Measurements from ENCODE around the gene SHISA8. TPM values are rescaled to one million over a fixed set of nuclear protein-coding genes. Genes with fewer than 3 reads are reported as not detected.

The SHISA8 gene
- total RNA-seq, 1 donor from 2014 or later, result not detected

DNA sequence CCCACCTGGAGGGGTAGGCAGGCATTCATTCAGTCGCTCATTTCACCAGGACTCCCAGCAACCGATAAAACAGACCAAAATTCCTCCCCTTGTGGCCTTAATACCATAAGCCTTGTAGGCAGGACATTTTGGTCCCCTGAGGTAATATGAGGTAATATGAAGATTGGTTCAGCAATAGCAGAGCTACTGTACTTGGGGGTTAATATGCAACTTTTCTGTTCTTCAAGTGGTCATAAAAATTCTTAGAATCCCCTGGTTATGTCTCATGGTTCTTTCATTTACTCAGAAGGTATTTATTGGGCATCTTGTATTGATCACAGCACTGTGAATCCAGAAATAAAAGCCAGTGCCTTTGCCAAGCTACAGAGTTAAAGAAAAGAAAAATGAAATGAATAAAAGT lies 29.8 kb downstream of the SHISA8 start:
- Mint-ChIP-seq H3K27me3 (ENCODE audit: insufficient read depth, low read depth) (peaks cover 4% of the 10 kb centered on the region), H3K27ac (no peak overlapping the region), H3K4me3 (no peak overlapping the region), H3K9me3 (no peaks in the 10 kb centered on the region), H3K4me1 (no peaks in the 10 kb centered on the region), H3K36me3 (peaks cover 54% of the 10 kb centered on the region)
- DNase-seq (ENCODE audit: low spot score), result no peak
- no peak for TF ChIP-seq EZH2phosphoT487 (IDR thresholded peaks at IDR 0.05)
- TF ChIP-seq EZH2 (IDR thresholded peaks at IDR 0.05), result no peak
- TF ChIP-seq, protein P1, sequence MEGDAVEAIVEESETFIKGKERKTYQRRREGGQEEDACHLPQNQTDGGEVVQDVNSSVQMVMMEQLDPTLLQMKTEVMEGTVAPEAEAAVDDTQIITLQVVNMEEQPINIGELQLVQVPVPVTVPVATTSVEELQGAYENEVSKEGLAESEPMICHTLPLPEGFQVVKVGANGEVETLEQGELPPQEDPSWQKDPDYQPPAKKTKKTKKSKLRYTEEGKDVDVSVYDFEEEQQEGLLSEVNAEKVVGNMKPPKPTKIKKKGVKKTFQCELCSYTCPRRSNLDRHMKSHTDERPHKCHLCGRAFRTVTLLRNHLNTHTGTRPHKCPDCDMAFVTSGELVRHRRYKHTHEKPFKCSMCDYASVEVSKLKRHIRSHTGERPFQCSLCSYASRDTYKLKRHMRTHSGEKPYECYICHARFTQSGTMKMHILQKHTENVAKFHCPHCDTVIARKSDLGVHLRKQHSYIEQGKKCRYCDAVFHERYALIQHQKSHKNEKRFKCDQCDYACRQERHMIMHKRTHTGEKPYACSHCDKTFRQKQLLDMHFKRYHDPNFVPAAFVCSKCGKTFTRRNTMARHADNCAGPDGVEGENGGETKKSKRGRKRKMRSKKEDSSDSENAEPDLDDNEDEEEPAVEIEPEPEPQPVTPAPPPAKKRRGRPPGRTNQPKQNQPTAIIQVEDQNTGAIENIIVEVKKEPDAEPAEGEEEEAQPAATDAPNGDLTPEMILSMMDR (IDR thresholded peaks at IDR 0.05), result no peak
- Histone ChIP-seq H3K4me3 (no peak overlapping the region), H3K36me3 (peaks cover 20% of the 10 kb centered on the region), H3K9me3 (ENCODE audit: low read depth) (no peaks in the 10 kb centered on the region), H2AFZ (replicated peaks) (no peak overlapping the region), H3K27ac (no peak overlapping the region), H3K4me2 (no peak overlapping the region), H3K4me1 (no peaks in the 10 kb centered on the region), H3K27me3 (no peaks in the 10 kb centered on the region), H3K9ac (no peak overlapping the region), H3K79me2 (ENCODE audit: low read depth) (no peaks in the 10 kb centered on the region), H4K20me1 (ENCODE audit: low read depth) (peaks cover 8% of the 10 kb centered on the region), H3F3A (ENCODE audit: low read depth) (no peaks in the 10 kb centered on the region)

DNA sequence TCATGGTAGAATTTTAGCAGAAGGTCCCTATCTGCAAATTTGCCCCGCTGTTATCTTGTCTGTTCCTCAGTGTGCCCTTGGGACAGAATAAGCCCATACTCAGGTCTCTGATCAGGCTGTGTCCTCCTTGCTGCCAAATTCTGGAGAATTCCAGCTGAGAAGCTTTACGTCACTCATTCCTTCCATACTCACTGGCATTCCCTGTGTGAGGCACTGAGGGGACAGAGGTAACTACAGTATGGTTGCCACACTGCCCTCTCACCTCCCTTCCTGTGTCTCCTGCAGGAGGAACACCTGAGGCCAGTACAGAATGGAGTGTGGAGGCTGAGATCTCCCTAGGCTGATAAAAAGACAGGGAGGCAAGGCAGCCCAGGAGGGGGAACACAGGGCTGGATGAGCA lies 31.5 kb downstream of the SHISA8 start:
- DNase-seq (ENCODE audit: low spot score), result no peak
- Histone ChIP-seq H2AFZ (replicated peaks) (no peak overlapping the region), H3K4me2 (no peak overlapping the region), H3K4me1 (no peaks in the 10 kb centered on the region), H3K27ac (no peak overlapping the region), H4K20me1 (ENCODE audit: low read depth) (peaks cover 8% of the 10 kb centered on the region), H3K9me3 (ENCODE audit: low read depth) (no peaks in the 10 kb centered on the region), H3K9ac (no peak overlapping the region), H3K27me3 (no peaks in the 10 kb centered on the region), H3K79me2 (ENCODE audit: low read depth) (no peaks in the 10 kb centered on the region), H3K4me3 (no peak overlapping the region), H3K36me3 (peaks cover 20% of the 10 kb centered on the region), H3F3A (ENCODE audit: low read depth) (no peaks in the 10 kb centered on the region)
- no peak overlapping the region for H3K27ac Mint-ChIP-seq
- H3K4me3 Mint-ChIP-seq, result no peak overlapping the region
- no peak for TF ChIP-seq EZH2 (IDR thresholded peaks at IDR 0.05)
- TF ChIP-seq, protein P1 (IDR thresholded peaks at IDR 0.05), result no peak
- TF ChIP-seq EZH2phosphoT487 (IDR thresholded peaks at IDR 0.05), result no peak
- peaks cover 4% of the 10 kb centered on the region for H3K27me3 Mint-ChIP-seq (ENCODE audit: insufficient read depth, low read depth)
- H3K36me3 Mint-ChIP-seq, result peaks cover 60% of the 10 kb centered on the region
- H3K4me1 Mint-ChIP-seq, result no peaks in the 10 kb centered on the region
- no peaks in the 10 kb centered on the region for H3K9me3 Mint-ChIP-seq

DNA sequence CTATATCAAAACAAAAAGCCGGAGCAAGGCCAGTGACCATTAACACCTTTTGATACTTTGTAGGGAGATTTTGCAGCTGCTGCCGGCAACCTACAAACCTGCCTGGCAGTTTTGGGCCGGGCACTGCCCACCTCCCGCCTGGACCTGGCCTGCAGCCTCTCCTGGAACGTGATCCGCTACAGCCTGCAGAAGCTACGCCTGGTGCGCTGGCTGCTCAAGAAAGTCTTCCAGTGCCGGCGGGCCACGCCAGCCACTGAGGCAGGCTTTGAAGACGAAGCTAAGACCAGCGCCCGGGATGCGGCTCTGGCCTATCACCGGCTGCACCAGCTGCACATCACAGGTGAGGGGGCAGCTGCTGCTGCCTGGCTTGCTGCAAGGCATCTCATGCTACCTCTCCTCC lies 34.2 kb downstream of the SHISA8 start:
- DNase-seq (ENCODE audit: low spot score), result no peak
- H3K36me3 Mint-ChIP-seq, result peaks cover 54% of the 10 kb centered on the region
- no peaks in the 10 kb centered on the region for H3K4me1 Mint-ChIP-seq
- Histone ChIP-seq H3K9ac (no peak overlapping the region), H4K20me1 (ENCODE audit: low read depth) (peaks cover 14% of the 10 kb centered on the region), H3K9me3 (ENCODE audit: low read depth) (no peaks in the 10 kb centered on the region), H3K4me1 (no peaks in the 10 kb centered on the region), H3K79me2 (ENCODE audit: low read depth) (no peaks in the 10 kb centered on the region), H3K27me3 (no peaks in the 10 kb centered on the region), H3K27ac (no peak overlapping the region), H3K4me3 (no peak overlapping the region), H2AFZ (replicated peaks) (no peak overlapping the region), H3F3A (ENCODE audit: low read depth) (no peaks in the 10 kb centered on the region), H3K4me2 (no peak overlapping the region), H3K36me3 (peaks cover 18% of the 10 kb centered on the region)
- no peak overlapping the region for H3K4me3 Mint-ChIP-seq
- H3K27ac Mint-ChIP-seq, result no peak overlapping the region
- TF ChIP-seq EZH2 (IDR thresholded peaks at IDR 0.05) (no peak), EZH2phosphoT487 (IDR thresholded peaks at IDR 0.05) (no peak)
- TF ChIP-seq, protein P1 (IDR thresholded peaks at IDR 0.05), result no peak
- H3K9me3 Mint-ChIP-seq, result no peaks in the 10 kb centered on the region
- peaks cover 4% of the 10 kb centered on the region for H3K27me3 Mint-ChIP-seq (ENCODE audit: insufficient read depth, low read depth)
